ENCODE data around the gene LCE1A. TPM values are rescaled to one million over a fixed set of nuclear protein-coding genes. Genes with fewer than 3 reads are reported as not detected.

LCE1A gene
- not detected in 2 replicates for total RNA-seq (2014; rRNA removed; shearing (Covaris generic))

DNA sequence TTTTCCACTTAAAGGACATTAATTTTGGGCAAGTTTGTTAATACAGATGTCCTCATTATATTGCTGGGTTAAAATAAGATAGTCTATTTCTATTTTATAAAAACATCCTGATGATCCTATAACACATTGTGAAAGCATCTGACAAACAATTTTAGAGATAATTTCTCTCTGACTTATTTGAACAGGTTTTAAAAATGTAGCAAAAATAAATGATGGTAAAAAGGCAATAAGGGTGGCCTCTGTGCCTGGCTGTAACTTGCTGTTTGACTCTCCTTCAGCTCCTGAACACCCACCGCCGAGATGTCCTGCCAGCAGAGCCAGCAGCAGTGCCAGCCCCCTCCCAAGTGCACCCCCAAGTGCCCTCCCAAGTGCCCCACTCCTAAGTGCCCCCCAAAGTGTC is at the start of gene LCE1A:
TSS of gene LCE1A (plus strand) at position 301 of the 400 bp plus-strand sequence. CDS start at position 301, 0 bp downstream.
- no peak for DNase-seq (ENCODE audit: low spot score)

- peak; percentile 20 for DNase-seq (ENCODE audit: low spot score)
Observed at GRCh38 chr1:152777510-152778137, 49.6 kb upstream of the LCE1A start.

GRCh38 chr1:152783095-152783494 is 44.2 kb upstream of the LCE1A start:
- no peak for DNase-seq (ENCODE audit: low spot score)

- DNase-seq (ENCODE audit: low spot score), result no peak
Observed at GRCh38 chr1:152786077-152786476, 41.2 kb upstream of the LCE1A start, which contains the start of gene LCE1E. Gene LCE1E, plus strand, starts transcription at chr1:152786257. Its CDS starts 1,043 bp downstream, at chr1:152787300.

DNA sequence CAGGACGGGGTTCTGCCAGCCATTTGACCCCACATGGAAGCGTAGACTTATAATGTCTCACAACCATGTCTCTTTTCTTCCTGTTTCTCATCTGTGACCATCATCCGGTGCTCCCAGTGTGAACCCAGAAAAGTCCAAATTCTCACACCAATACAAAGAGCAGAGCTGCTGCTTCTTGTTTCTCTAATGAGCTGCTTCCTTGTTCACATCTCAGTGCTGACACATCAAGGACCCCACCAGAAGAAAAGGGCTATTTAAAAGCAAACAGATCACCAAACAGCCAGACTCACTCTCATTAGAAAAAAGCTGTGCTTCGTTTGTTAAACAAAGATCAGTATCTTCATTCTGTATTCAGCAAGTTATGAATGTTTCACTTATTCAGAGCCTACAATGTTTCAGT is 31.6 kb upstream of the LCE1A start:
- no peak for DNase-seq (ENCODE audit: low spot score)

- no peak for DNase-seq (ENCODE audit: low spot score)
Observed at GRCh38 chr1:152796421-152796820, 30.9 kb upstream of the LCE1A start, which contains the start of gene LCE1D. Gene LCE1D, plus strand, starts transcription at chr1:152796721. Its CDS starts 1,074 bp downstream, at chr1:152797795.

- no peak for DNase-seq (ENCODE audit: low spot score)
Observed at GRCh38 chr1:152801333-152801732, 25.9 kb upstream of the LCE1A start.

- no peak for DNase-seq (ENCODE audit: low spot score)
Observed at GRCh38 chr1:152806576-152806975, 20.7 kb upstream of the LCE1A start, which contains the start of gene LCE1C. Gene LCE1C, minus strand, starts transcription at chr1:152806651. Its CDS starts 1,173 bp downstream, at chr1:152805478.

DNA sequence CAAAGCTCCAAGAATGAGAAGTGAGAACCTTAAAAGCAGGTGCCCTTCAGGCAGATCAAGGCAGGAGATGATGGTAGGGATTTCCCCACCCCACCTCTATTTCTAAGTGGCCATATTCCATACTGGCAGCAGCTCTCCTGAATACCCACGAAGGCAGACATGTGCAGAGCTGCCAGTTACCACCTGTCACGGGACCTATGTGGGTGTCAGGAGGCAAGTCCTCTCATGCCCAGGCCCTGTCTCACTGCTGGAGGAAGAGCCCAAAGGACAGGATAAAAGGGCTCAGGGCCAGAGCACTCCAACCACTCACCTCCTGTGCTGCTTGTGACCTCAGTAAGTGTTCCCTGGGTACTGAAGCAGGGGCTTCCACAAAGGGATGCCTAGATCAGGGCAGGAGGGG is 16.2 kb upstream of the LCE1A start:
- DNase-seq (ENCODE audit: low spot score), result no peak

DNA sequence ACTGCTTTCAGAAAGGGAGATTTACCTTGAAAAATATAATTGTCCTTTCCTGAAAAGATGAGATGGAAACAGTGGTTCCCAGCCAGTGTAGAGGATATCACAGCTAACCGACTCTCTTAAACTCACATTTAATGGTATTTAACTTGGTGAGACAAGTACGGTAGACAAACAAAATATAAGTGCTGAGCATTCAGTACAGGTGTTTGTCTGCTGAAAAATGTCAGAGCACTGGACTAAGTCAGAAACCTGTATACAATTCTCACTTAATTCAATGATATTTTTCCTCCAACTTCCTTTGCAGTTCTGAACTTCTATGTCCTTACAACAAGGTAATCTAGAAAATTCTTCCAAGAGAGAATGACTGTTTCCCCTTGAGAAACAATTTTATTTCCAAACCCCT is 15.6 kb upstream of the LCE1A start, which contains the start of gene LCE1B:
TSS of gene LCE1B (plus strand) at position 301 of the 400 bp plus-strand sequence. CDS start 476 bp downstream, outside the sequence.
- DNase-seq (ENCODE audit: low spot score), result no peak

DNA sequence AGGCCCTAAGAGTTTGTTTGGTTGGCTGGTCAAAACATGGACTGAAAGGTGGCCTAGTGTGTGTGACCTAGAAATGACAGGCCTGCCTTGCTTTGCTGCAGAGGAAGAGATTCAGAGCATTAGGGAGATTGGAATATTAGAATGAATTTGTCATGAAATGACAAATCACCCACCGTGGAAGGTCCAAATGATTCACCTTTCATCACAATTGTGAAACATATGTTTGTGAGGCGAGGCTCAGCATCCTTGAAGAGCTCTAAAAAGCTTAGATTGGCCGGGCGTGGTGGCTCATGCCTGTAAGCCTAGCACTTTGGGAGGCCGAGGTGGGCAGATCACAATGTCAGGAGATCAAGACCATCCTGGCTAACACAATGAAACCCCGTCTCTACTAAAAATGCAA is 10.0 kb upstream of the LCE1A start:
- DNase-seq (ENCODE audit: low spot score), result no peak

DNA sequence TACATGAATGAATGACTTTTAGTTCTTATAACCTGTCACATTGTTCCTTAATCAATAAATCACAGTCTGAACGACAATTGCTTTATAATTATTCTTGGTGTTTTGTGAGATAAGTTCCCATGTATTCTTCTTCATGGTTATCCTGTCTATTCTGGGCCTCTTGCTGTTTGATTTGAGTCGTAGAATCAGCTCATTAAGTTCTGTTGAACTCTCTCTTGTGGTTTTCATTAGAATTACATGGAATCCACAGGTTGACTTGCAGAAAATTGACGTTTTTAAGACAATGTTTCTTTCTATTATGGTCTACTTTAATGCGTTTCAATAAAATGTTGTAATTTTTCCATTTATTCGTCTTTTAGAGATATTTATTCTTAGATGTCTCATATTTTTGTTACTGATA is 4.0 kb upstream of the LCE1A start:
- DNase-seq (ENCODE audit: low spot score), result no peak

DNA sequence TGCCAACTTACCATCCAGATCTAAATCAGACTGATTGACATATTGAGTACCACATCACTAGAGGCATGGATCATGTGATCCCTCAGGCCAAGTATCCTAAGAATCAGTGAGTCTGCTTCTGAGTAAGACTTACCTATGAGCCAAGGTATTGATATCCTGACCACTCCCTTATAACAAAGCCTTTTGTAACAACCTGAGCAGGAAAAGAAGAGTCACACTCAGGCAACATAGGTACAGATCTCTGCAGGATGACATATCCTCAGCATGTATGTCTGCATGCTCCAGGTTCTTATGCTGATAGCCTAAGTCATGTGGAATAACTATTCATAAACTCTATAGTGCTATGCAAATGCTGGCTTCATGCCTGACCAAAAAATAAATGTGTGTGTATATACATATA is 2.3 kb upstream of the LCE1A start:
- no peak for DNase-seq (ENCODE audit: low spot score)

DNA sequence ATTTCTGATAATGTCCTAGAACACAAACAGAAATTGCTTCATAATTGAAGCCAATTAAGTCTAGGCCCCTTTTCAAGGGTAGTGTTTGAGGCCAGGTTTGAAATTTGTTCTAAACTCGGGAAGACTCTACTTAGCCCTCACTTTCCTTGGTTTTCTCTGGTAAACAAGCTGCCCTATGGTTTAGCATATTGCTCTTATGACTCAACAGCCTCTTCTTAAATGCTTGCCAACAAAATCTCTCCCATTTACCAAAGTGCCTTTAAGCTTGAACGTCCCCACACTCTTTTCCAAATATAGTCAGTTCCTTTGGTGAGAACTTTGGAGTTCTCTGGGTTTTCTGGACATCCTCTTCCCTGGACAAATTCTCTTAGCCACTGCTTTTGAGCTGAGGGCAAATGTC is 9.6 kb downstream of the LCE1A start:
- no peak for DNase-seq (ENCODE audit: low spot score)

GRCh38 chr1:152842556-152842955 is 15.3 kb downstream of the LCE1A start, which contains the start of gene LCE6A:
Gene LCE6A, plus strand, starts transcription at chr1:152842856. Its CDS starts 665 bp downstream, at chr1:152843521.
- DNase-seq (ENCODE audit: low spot score), result no peak

- peak; percentile 26 for DNase-seq (ENCODE audit: low spot score)
Observed at GRCh38 chr1:152855661-152856060, 28.4 kb downstream of the LCE1A start.

GRCh38 chr1:152858062-152858461 is 30.8 kb downstream of the LCE1A start:
- DNase-seq (ENCODE audit: low spot score), result no peak

DNA sequence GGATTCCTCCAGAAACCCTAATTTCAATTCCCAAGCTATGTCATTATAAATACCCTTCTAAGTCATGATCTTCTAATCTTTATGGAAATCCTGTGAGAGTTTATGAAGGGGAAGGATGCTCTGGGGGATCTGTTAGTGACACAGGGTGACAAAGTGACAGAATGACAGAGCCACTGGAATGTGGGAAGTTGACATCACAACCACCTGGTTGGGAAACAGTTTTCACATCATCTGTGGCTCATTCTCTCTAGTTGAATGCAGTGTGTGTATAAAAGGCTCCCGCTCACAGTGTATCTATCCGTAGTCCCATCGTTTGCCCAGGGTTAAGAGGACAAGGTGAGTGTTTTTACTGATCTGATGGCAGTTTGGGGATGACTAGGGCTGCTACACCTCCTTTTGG is 32.4 kb downstream of the LCE1A start, which contains the start of gene LCE7A:
TSS of gene LCE7A (plus strand) at position 301 of the 400 bp plus-strand sequence. CDS start 702 bp downstream, outside the sequence.
- no peak for DNase-seq (ENCODE audit: low spot score)

DNA sequence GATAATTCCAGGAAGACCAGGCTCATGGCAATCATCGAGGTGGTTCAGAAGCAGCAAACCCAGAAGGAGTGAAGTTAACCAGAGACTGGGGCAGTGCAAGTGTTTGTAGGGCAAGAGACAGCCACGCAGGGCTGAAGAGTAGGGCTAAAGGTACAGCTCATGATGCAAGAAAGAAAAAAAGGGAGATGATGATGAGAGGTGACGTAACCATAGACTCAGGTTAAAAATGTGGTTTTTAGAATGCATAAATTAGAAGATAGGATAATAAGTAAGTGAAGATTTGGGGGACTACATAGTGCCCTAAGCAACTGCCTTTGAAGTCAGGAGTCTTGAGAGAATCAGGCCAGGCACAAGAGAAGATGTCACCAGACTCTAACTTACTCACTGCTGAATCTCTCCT is 32.9 kb downstream of the LCE1A start:
- DNase-seq (ENCODE audit: low spot score), result no peak

GRCh38 chr1:152861374-152861773 is 34.1 kb downstream of the LCE1A start:
- DNase-seq (ENCODE audit: low spot score), result no peak

DNA sequence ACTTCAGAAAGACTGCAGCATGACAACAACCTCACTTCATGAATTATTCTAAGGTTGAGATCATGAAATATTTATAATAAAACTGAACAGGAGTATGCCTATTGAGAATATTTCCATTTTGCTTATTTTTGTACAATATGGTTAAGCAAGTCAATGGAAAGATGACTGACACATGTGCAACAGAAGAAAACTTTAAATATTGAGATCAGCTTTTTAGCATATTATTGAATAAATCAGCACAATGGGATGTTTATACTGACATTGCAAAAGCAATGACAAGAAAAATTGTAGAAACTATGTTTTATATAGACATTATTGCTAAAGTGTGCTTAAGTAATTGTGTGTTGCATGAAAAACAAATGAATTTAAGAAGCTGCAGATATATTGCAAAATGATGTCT is 37.2 kb downstream of the LCE1A start:
- DNase-seq (ENCODE audit: low spot score), result no peak

- no peak for DNase-seq (ENCODE audit: low spot score)
Observed at GRCh38 chr1:152866321-152866720, 39.0 kb downstream of the LCE1A start.

GRCh38 chr1:152869808-152870419 is 42.6 kb downstream of the LCE1A start:
- DNase-seq (ENCODE audit: low spot score), result peak; percentile 74

Measured in A172 (cell line).